HG03039 (cell line): ENCODE measurements around the gene TENM4.

Source experiments
- ATAC-seq: cut with Tn5 transposase; IDR thresholded peaks from one replicate; pipeline ENCODE4 v1.9.1; 2021; ENCODE audit warnings: mild to moderate bottlenecking, moderate library complexity; ENCODE audit not compliant: unreplicated experiment

The TENM4 gene

DNA sequence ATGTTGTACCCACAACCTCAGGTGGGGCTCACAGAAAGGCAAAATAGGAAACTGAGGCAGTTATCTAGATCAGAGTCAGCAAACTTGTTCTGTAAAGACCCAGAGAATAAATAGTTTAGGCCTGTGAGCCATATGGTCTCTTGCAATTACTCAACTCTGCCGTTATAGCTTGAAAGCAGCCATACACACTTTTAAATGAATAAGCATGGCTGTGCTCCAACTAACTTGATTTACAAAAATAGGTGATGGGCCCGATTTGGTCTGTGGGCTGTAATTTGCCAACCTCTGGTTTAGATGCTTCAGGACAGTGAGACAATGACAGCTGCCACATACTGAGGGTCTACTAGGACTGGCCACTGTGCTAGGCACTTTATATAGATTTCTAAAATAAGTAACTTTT, 667.3 kb downstream of the TENM4 start:
- ATAC-seq, result no peak

DNA sequence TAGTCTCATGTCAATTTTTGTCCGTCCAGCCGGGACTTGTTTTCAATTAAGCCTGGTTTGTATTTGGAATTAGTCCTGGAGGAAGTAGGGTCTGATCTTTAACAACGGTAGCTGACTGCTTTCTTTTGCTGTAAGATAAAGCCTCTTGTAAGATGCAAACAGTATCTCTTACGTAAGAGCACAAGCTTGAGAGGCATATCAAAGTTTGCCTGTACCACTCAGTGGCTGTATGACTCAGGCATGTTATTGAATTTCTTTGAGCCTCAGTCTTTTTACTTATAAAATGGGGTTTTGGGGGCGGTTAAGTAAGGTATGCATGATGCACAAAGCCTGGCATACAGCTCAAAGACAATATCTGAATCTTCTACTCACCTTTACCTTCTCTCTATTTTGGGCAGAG, 667.8 kb downstream of the TENM4 start:
- ATAC-seq, result no peak

DNA sequence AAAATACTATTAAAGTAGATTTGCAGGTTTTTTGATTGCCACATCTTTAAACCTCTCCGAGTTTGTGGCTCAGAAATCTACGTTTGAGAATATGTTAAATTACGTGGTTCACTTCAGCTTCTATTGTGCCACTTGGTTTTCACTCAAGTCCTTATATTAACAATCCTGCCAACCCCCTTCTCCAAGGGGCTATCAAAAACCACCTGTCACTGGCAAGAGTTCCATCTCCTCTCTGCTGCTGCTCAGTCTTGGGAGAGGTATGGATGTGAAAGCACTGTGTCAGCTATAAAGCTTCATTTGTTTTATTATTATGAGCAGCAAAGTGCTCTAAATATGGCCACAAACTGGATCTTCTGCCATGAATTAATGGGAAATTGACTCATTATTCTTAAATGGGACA, 668.6 kb downstream of the TENM4 start:
- no peak for ATAC-seq

DNA sequence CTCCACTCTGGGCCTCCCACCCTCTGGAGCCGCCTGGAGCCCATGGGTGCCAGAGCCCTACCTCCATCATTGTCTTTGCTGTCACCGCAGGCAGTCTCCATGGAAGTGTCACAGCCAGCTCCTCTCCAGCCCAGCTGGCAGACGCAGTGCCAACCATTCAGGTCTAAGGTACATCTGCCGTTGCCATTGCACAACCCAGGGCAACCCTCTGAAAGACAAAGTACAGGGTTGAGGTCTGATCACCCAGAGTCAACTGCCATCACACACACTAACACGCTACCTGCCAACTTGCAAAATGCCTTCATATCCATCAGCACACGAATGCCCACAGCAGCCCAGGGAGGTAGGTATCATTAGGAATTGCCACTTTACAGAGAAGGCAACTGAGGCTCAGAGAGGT, 669.9 kb downstream of the TENM4 start:
- ATAC-seq, result no peak

DNA sequence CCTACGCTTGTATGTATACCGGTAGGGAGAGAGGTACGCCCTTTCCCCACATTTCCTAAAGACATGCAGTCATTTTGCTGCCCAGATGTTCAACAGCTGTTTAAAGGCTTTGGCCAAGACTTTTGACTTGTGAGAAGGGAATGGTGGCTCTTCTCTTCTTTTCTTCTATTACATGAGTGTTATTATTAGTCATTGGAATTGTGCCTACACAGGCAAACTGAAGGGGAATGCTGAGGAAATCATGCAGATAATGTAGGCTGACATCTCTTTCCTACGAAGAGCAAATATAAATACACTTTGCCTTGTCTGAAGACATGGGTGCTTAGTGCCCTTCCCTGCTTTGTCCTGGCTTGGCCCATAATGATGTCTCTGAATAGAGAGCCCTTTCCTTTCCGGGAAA, 671.9 kb downstream of the TENM4 start:
- no peak for ATAC-seq

DNA sequence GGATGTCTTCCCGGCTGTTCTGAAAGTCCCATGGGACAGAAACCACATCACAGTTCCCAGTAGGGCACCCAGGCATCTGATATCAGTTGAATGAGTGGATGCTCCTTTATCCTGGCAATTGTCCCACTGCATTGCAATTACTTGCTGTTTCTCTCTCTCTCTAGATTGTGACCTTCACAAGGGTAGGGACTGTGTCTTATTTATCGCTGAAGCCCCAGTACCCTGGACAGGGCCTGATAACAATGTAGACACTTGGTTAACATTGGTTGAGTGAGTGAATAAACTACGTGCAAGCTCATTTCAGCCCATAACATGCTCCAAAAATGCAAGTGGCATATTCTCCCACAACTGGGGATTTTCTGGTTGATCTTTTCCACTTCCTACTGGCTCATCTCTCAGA, 672.5 kb downstream of the TENM4 start:
- no peak for ATAC-seq

DNA sequence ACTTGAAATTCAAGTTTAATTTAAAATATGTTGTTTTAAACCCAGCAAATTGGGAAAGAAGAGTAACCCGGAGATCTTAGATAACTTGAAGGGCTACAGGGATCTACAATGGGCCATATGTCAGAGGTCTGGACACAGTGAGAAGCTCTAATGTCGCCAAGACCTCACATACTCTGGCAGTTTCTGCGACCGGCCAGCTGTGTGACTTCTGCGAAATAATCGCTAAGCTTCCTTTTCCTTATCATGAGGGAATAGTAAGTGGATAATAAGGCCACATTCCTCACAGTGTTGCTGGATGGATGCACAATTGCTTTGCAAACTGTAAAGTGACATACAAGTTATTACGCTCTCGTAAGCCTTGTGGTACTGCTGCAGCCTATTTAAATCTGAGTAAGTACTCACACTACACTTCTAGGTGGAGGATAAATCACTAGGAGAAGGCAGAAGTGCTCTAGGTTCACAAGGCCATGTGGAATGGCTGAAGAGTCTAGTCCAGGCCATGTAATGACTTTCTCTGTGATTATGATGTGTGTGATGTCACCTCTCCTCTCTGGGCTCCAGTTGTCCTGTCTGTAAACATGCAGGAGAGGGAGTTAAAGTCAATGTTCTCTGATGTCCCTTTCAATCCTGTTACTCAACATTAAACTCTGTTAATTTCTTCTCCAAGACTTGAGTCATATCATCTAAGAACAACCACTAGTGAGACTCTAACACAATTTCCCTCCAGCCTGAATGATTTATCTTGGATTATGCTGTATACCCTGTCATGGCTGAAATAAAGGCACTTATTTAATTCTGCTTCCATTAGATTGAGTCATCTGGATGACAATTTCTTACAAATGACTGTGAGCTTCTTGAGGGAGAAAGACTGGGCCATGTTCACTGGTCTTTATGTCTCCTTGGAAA, 673.5 kb downstream of the TENM4 start:
- no peak for ATAC-seq

DNA sequence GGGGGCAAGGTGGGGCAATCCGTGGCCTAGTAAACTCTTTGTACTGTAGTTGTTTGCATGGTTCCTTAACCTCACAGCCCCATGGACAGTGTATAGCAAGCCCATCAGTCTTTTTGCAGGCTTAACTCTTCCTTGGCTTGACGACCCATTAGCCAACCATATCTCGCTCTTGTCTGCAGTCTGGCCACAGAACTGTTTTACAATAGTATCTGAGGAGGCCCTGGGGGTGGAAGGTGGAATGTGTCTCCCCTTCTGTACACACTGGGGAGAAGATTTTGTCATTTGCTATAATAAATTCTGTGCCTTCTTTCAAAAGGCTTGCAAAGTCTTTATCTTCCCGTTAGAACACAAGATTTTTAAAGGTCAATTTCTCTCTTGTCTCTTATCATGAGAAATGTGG, 675.9 kb downstream of the TENM4 start:
- no peak for ATAC-seq

DNA sequence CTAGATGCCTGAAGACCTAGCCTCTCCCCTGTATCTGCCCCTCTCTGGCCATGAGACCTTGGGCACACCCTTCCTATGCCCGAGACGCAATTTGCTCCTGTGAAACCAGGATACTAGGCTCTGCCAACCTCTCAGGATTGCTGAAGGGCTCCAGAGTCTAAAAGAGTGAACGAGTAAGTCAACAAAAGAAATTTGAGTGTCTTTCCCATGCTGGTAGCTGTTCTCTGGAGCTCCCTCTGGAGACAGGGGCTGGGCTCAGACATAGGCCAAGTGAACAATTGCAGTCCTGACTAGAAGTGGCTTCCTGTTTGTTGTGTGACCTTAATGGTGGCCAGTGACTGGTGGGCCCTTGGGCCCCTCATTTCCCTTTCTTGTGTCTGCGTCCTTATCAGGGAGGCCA, 677.2 kb downstream of the TENM4 start:
- ATAC-seq, result no peak

DNA sequence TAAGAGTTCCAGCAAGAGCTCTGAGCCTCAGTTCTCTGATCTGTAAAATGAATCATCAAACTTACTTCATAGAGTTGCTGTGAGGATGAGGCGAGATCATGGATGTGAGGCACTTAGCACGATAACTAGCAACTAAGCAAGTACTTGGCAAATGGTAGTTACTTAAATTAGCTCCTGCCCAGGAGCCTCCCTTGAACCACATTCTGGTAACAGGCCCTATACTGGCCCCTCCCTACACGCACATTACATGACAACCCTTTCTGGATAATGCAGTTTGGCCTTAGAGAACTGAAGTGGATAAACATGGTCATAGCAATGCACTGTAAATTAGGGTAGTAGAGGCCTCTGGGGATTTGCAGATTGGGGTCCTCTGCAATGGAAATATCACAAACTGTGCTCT, 678.7 kb downstream of the TENM4 start:
- ATAC-seq, result no peak

DNA sequence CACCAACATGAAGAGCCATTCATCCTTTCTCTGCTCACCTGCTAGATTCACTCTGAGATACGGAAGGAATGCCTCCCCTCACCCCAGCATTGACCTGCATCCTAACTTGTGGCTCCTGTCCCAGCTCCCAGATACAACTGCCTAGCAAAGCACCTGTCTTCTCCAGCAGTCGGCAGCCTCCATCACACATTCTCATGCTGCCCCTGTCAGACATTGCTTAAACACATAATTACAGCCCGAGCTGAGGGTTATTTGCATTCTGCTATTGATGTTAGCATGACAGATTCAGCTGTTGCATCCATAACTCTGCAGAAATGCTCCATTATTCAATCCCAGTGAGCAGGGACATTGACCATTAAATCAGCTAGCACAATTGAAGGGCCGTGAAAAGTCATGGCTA, 681.8 kb downstream of the TENM4 start:
- ATAC-seq, result no peak

DNA sequence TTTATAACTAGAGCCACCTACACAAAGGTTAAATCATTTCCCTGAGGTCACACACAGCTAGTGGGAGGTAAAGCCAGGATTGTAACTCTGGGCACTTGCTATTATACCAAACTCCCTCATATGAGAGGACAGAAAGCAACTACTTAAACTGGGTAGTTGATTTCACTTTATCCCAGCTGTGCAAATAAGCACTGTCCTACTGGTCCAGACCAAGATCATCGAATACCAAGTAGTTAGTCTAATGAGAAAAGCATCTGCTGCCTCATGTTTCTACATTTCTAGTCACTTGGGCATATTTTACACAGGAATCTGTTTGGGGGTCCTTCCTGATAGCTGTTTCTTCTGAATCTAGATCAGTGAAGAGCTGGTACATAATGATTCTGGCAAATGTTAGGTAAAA, 687.5 kb downstream of the TENM4 start:
- ATAC-seq, result no peak

DNA sequence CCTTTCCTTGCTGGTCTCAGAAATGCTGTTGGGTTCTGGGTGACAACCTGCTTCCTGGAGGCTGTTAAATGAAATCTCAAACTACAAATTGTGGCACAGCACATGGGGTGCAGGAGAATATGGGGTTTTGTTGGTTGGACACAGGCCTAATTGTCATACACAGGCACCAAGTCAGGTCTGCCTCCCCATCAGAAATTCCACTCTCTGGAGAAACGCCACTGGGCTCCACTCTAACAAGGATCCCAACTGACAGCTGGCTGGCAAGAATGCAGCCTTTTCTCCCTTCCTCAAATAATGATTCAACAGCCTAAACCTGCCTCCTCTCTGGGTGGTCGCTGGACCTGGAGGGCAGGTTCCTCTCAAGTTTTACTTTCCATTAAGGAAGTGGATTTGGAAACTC, 688.3 kb downstream of the TENM4 start:
- ATAC-seq, result no peak

DNA sequence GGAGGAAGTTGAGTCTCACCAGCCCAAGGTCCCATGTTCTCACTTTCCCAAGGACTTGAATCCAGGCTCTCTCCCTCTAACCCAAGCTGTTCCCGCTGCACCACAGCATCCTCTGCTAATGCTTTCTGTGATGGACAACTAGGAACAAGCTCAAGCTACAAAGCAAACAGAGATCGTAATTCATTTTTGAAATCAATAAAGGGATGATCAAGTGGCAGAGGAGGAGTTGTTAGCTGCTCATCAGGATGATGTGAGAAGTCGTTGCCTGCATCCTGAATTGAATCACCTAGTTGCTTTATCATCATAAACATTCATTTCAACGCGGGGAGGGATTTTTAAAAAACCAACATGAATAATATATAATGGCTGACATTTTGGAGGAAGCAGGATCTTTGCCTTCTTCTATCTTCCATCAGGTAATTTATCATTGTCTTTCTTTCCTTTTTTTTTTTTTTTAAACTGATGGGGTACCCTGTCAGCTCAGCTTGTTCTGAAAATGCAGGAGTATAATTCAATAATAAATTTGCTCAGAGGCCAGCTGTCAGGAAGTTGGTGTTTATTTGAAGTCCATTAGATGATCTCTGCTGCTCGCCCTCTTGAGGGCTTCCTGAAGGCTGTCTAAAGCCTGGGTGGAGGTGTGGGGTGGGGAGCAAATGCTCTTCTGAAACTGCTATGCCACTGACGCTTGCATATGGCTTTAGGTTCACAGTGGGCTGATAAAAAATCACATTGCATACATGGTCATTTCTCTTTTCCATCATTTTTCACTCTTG, 691.7 kb downstream of the TENM4 start:
- ATAC-seq, result no peak

DNA sequence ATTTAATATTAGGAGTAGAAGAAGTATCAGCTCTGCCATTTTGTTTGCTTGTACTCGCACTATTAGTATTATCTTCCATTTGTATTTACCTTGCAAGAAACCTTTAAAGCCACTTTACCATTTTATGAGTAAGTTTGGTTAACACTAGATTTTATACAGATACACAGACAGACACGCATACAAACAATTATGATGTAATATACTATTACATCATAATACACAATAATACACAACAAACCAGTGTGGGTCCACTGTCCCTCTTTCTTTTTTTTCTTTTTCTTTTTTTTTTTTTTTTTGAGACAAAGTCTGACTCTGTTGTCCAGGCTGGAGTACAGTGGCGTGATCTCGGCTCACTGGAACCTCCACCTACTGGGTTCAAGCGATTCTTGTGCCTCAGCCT, 695.9 kb downstream of the TENM4 start:
- ATAC-seq, result no peak

DNA sequence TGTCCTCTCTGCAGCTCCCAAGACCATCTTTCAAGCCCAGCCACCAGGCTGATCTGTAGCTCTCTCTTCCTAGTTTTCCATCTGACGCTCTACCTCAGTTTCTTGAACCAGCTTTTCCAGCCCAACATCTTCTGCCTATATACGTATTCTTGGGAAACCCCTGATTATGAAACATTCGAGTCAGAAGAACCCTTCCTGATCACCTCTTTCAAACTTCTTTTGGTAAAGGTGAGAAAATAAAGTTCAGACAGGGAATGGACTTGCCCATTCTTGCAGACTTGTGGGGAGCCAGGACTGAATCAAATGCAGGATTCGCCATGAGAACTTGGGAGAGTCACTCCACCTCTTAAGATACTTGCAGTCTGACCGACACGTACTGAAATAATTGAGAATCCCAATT, 696.6 kb downstream of the TENM4 start:
- no peak for ATAC-seq

DNA sequence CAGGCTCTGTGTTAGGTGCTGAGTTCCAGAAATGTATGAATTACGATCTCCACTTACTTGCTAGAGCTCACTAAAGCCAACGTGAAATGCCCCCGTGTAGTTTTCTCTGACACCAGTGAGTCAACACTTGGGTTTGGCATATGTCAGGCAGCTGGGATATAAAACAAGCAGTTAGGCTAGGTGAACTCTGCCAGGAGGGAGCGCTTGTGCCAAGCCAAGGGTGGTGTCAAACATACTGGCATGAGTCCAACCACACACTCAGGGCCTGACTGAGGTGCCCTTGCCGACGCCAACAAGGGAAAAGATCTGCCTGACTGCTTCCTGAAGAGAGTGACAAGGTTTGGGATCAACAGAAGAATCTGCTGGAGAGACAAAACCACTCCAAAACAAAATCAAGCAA, 698.4 kb downstream of the TENM4 start:
- no peak for ATAC-seq

DNA sequence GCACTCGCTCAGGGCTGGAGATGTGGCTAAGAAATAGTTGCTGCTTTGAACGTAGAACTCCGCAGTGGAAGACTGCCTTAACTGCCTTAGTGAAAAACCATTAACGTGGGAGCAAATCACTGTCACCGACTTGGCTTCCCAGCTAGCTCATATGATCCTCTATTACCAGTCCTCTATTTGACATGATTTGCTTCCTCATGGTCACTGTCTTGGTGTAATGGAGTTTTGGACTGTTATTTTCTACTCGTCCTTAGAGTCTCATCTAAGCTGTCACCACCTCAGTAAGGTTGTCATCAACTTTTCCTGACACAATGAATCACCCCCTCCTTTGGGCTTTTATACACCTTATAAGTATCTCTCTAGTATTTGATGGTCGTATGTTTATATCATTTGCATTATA, 699.1 kb downstream of the TENM4 start:
- ATAC-seq, result no peak

DNA sequence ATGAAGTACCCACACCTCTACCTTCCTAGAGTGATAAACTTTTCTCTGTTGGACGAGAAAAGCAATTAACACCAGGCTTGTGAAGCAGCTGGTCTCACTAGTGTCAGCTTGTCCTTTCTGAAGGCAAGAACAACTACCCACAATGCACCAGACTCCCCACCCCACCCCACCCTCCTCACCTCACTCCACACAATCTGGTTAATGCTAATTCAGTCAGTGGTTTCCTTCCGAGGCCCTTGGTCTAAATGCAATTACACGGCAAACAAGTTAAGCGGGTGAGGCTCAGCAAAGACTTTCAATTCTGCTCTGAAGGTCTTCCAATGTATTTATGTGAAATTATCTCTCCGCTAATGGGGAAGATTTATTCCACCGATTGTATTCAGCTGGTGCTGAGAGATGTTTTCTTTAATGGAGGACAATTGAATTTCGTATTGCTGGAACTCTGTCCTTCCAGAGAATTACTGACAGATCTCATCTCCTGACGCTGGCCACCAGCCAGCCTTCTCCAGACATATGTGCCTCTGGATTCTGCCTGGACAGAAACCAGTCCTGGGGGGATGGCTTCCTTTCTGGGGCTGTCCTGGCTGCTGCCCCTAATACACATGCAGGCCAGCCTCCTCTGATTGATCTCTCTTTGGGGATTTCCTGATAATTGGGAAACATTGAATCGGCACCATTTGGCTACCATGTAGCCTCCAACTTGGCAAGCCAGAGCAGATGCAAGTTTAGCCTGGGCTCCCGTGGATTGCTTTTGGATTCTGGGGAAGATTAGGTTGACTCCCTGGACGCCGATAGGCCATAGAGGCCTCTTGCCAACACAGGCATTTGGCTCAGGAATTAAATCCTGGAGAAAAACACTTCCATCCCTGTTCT, 700.4 kb downstream of the TENM4 start:
- no peak for ATAC-seq

DNA sequence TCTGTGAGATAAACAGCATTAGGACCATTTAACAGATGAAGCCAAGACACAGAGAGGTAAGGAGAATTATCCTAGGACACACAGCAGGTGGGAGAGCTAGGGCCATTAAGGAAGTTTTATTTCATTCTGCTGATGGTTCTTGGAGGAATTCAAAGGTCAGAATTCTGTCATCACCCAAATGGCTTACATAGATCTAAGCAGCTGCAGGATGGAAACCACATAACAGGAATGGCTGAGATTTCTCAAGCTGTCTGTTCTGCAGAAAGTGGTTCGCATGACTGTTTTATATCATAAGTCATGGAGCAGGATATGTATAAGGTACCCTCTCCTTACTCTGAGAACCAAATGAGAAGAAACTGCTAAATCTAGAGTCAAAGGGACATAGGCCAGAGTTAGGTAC, 702.9 kb downstream of the TENM4 start:
- no peak for ATAC-seq

DNA sequence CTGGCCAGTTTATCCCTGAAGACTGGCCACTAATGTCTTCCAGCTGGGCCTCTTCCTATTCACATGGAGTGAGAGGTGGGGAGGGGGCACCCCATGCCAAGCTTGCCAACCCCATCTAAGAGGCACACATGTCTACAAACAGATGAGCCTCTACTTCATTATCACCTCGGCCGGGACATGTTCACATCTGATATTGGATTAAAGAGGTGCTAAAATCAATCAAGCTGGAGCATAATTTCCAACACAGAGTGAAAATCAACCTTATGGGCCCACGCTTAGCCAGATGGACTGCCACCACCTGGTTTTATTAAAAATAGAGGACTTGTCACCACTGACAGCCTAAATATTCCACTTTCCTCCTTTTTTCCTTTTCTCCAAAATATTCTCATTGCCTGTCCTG, 703.5 kb downstream of the TENM4 start:
- ATAC-seq, result no peak
